MCF 10A (cell line): ENCODE results near the gene AK9. TPM values are rescaled to one million over a fixed set of nuclear protein-coding genes. Genes with fewer than 3 reads are reported as not detected.

Source experiments
- BruUV-seq: library from RNA; stranded (reverse); fragments of 400-500 nt; replicated peaks from 2 replicates; lab custom pipeline; 2021; lab: Mats Ljungman, UMichigan
- CTCF ChIA-PET: fragments of 300-600 bp; sonication (Branson Sonifier 250); formaldehyde crosslinking; extraction: SDS; loops from one replicate; lab custom pipeline; 2021; ENCODE audit warnings: antibody characterized with exemption, inconsistent platforms; lab: Yijun Ruan, JAX
- POLR2A ChIA-PET: fragments of 300-600, 350-650 bp; sonication (Branson Sonifier 250); formaldehyde crosslinking; extraction: SDS; loops from one replicate; lab custom pipeline; 2020; ENCODE audit warnings: antibody characterized with exemption, inconsistent platforms; lab: Yijun Ruan, JAX
- DNase-seq: peaks from one replicate; pipeline ENCODE4 v3.0.0-alpha.2; 2018; ENCODE audit not compliant: unreplicated experiment
- H3K27ac Mint-ChIP-seq: one replicate; pipeline ENCODE4 v1.8.0; 2022; ENCODE audit warnings: mild to moderate bottlenecking, low read depth, mixed read lengths; ENCODE audit not compliant: unreplicated experiment
- H3K27me3 Mint-ChIP-seq: one replicate; pipeline ENCODE4 v1.8.0; 2022; ENCODE audit warnings: mixed read lengths; ENCODE audit not compliant: insufficient read depth, unreplicated experiment
- H3K36me3 Mint-ChIP-seq: one replicate; pipeline ENCODE4 v1.8.0; 2022; ENCODE audit warnings: mild to moderate bottlenecking, moderate library complexity, mixed read lengths; ENCODE audit not compliant: insufficient read depth, unreplicated experiment
- H3K4me1 Mint-ChIP-seq: one replicate; pipeline ENCODE4 v1.8.0; 2022; ENCODE audit warnings: mixed read lengths; ENCODE audit not compliant: insufficient read depth, unreplicated experiment
- H3K4me3 Mint-ChIP-seq: one replicate; pipeline ENCODE4 v1.8.0; 2022; ENCODE audit warnings: mild to moderate bottlenecking, moderate library complexity, mixed read lengths; ENCODE audit not compliant: unreplicated experiment
- H3K9me3 Mint-ChIP-seq: one replicate; pipeline ENCODE4 v1.8.0; 2022; ENCODE audit warnings: mixed read lengths; ENCODE audit not compliant: unreplicated experiment
- intact Hi-C: fragments of 100-400 bp; cut with micrococcal nuclease; formaldehyde crosslinking; loops from 2 replicates; pipeline ENCODE4 v1.14.1; 2022
- total RNA-seq: library from RNA; stranded (reverse); gene quantifications from 2 replicates; pipeline ENCODE4 v1.2.3, GENCODE V29; 2022
- TF ChIP-seq, protein P1 (sequence below): fragments of 200-600 bp; IDR thresholded peaks from one replicate; pipeline ENCODE4 v1.8.0; 2022; ENCODE audit warnings: antibody characterized with exemption, mild to moderate bottlenecking; ENCODE audit not compliant: unreplicated experiment

The AK9 gene
- total RNA-seq, 1 experiment from 2014 or later: 4.7 TPM

- TF ChIP-seq, protein P1, sequence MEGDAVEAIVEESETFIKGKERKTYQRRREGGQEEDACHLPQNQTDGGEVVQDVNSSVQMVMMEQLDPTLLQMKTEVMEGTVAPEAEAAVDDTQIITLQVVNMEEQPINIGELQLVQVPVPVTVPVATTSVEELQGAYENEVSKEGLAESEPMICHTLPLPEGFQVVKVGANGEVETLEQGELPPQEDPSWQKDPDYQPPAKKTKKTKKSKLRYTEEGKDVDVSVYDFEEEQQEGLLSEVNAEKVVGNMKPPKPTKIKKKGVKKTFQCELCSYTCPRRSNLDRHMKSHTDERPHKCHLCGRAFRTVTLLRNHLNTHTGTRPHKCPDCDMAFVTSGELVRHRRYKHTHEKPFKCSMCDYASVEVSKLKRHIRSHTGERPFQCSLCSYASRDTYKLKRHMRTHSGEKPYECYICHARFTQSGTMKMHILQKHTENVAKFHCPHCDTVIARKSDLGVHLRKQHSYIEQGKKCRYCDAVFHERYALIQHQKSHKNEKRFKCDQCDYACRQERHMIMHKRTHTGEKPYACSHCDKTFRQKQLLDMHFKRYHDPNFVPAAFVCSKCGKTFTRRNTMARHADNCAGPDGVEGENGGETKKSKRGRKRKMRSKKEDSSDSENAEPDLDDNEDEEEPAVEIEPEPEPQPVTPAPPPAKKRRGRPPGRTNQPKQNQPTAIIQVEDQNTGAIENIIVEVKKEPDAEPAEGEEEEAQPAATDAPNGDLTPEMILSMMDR: no peak
- ChIA-PET POLR2A (interaction anchor here (0.6 to 2.1 kb wide), 7 partner anchors 12 to 920 kb away, joined by 3 to 13 read pairs (median 4); partner anchors contain the start of genes CD164, PPIL6 and SMPD2), CTCF (interaction anchor here (0.6 to 1.2 kb wide), 3 partner anchors 100 to 899 kb away, joined by 4 to 5 read pairs (median 5); partner anchors contain the start of gene CD164)
- intact Hi-C loops: loop anchor here (2.0 kb wide), 1 partner anchor 42 kb away; the partner anchor contains the start of genes PPIL6 and SMPD2
- Mint-ChIP-seq H3K4me1 (peaks cover 25% of the 10 kb centered on the region), H3K36me3 (peaks cover 43% of the 10 kb centered on the region), H3K27ac (peak within 1 kb of the TSS; percentile 37), H3K9me3 (no peaks in the 10 kb centered on the region), H3K4me3 (peak within 1 kb of the TSS; percentile 89), H3K27me3 (no peaks in the 10 kb centered on the region)
- no TSS peak for BruUV-seq
- peak; percentile 88 for DNase-seq
Measured at GRCh38 chr6:109482905-109483734, 207.9 kb downstream of the AK9 start, which contains the start of gene ZBTB24. TSS of gene ZBTB24 (minus strand) at chr6:109483219. CDS start at chr6:109482026, 1,193 bp downstream.

- ChIA-PET POLR2A (interaction anchor here (2.1 kb wide), 1 partner anchor 40 kb away, joined by 13 read pairs; the partner anchor contains the start of genes PPIL6 and SMPD2), CTCF (interaction anchor here (0.8 to 1.6 kb wide), 2 partner anchors 24 to 558 kb away, joined by 3 to 7 read pairs; no protein-coding TSS in a partner anchor)
- H3K9me3 Mint-ChIP-seq: no peaks in the 10 kb centered on the region
- peak overlapping the region; percentile 89 for H3K4me3 Mint-ChIP-seq
- intact Hi-C loops: no loop called here
- no peak for DNase-seq
- H3K36me3 Mint-ChIP-seq: peaks cover 60% of the 10 kb centered on the region
- BruUV-seq: TSS peak; percentile 54
- H3K27ac Mint-ChIP-seq: no peak overlapping the region
- no peaks in the 10 kb centered on the region for H3K27me3 Mint-ChIP-seq
- TF ChIP-seq, protein P1: no peak
- peaks cover 31% of the 10 kb centered on the region for H3K4me1 Mint-ChIP-seq
Measured at GRCh38 chr6:109480993-109481480, 210.0 kb downstream of the AK9 start.

GRCh38 chr6:109478841-109479624, 212.0 kb downstream of the AK9 start:
- Mint-ChIP-seq H3K27me3 (no peaks in the 10 kb centered on the region), H3K4me1 (peaks cover 31% of the 10 kb centered on the region), H3K9me3 (no peaks in the 10 kb centered on the region), H3K4me3 (peak overlapping the region; percentile 61), H3K36me3 (peaks cover 74% of the 10 kb centered on the region), H3K27ac (no peak overlapping the region)
- DNase-seq: no peak
- POLR2A ChIA-PET: interaction anchor here (0.6 to 0.8 kb wide), 2 partner anchors 38 to 92 kb away, joined by 3 read pairs; partner anchors contain the start of gene SMPD2
- intact Hi-C loops: no loop called here
- BruUV-seq: no TSS peak
- CTCF ChIA-PET: interaction anchor here (1.0 kb wide), 1 partner anchor 561 kb away, joined by 3 read pairs; no protein-coding TSS in a partner anchor
- TF ChIP-seq, protein P1: no peak
